ENCODE measurements around the gene GPR152.
"Not testable (repeated sequence)": the region's sequence is repeated elsewhere in the genome, so short reads cannot be mapped to it uniquely, and the experiment has no call there.

GPR152 gene

DNA sequence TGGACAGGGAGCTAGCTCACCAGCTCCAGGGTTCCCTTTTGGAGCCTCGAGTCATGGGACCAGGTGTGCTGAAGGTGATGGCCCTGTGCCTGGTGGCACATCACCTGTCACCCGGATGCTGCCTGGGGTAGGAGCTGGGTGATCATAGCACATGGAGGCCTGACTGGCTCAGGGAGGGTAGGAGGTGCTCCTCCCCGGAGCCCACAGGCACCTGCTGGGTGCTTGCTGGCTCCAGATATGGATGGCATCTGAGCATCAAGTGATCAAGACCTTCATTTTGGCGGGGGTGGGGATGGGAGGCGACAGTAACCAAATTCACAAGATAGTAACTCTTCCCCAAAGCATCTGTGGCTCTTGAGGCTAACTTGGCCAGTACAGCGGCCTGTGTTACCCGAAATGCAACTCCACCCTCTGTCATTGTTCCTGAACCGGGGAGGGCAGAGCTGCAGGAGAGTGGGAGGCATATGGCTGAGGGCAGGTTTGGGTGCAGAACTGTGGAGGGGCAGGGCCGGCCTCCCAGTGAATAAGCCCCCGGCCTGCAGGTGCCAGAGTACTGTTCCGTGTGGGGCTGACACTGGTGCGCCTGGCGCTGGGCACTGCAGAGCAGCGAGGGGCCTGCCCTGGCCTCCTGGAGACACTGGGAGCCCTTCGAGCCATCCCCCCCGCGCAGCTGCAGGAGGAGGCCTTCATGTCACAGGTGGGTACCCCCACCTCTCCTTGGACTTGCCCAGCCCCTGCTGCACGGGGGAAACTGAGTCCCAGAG lies 43.9 kb downstream of the GPR152 start:
- Histone ChIP-seq H3K36me3 (ENCODE audit: control insufficient read depth in 1 of 2, insufficient read depth in 2 of 2, low read length in 2 of 2) (no peaks in the 10 kb centered on the region), H3K4me1 (ENCODE audit: control insufficient read depth in 1 of 2, insufficient read depth in 2 of 2, low read length in 2 of 2) (peaks cover 0 to 17% of the 10 kb centered on the region in 2 donors), H3K9me3 (ENCODE audit: control insufficient read depth in 1 of 2, low read length in 2 of 2) (no peaks in the 10 kb centered on the region), H3K27ac (ENCODE audit: low read length) (no peak overlapping the region), H3K27me3 (ENCODE audit: low read depth, low read length) (peaks cover 7% of the 10 kb centered on the region), H3K4me3 (ENCODE audit: low read depth in 1 of 2, low read length in 2 of 2) (no peak overlapping the region)

DNA sequence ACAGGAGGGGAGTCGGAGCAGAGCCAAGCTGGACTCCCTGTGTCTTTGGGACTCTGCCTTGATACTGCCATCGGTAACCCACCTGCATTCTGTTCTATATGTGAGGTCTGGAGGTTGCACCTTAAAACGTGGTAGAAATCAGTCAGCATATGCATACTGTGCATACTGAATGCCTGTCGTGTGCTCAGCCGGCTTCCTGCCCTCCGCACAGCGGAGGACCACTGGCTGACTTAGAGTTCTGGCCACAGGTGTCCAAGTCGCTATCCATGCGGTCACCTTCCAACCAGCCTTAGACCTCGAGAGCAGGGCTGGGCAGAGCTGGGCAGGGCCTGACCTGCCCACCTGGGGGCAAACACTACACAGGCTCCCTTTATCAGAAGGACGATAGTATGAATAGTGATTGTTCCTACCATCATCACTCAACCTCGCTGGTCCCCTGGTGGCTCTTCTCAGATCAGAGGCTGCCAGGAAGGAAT lies 44.8 kb downstream of the GPR152 start:
- no peaks in the 10 kb centered on the region for H3K9me3 ChIP-seq (ENCODE audit: control insufficient read depth in 1 of 2, low read length in 2 of 2)
- peaks cover 4% of the 10 kb centered on the region for H3K27me3 ChIP-seq (ENCODE audit: low read depth, low read length)
- no peak overlapping the region for H3K4me3 ChIP-seq (ENCODE audit: low read depth in 1 of 2, low read length in 2 of 2)
- H3K4me1 ChIP-seq (ENCODE audit: control insufficient read depth in 1 of 2, insufficient read depth in 2 of 2, low read length in 2 of 2) = peaks cover 0 to 20% of the 10 kb centered on the region in 2 donors
- H3K36me3 ChIP-seq (ENCODE audit: control insufficient read depth in 1 of 2, insufficient read depth in 2 of 2, low read length in 2 of 2) = no peaks in the 10 kb centered on the region
- no peak overlapping the region for H3K27ac ChIP-seq (ENCODE audit: low read length)

DNA sequence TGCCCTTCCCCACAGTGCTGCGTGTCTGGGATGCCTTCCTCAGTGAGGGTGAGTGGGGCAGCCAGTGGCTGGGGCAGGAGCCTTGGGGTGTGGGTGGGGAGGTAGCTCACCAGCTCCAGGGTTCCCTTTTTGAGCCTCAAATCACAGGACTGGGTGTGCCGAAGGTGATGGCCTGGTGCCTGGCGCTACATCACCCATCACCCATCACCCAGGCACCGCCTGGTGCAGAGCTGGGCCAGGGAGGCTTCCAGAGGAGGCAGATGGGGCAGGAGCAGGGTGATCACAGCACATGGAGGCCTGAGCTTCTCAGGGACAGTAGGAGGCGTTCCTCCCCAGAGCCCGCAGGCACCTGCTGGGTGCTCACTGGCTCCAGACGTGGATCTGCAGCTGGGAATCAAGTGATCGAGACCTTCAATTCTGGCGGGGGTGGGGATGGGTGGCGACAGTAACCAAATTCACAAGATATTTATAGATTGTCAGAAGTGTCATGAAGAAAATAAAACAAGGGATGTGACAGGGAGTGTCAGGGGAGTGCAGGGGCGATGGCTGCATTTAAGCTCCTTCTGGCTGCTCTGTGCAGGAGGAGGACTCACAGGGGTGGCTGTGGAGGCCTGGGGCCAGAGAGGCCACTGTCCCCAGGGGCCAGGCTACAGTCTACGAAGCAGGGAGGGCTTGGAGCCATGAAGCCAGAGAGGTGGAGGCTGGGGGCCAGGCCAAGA lies 45.4 kb downstream of the GPR152 start:
- Histone ChIP-seq H3K4me1 (ENCODE audit: control insufficient read depth in 1 of 2, insufficient read depth in 2 of 2, low read length in 2 of 2) (peaks cover 0 to 23% of the 10 kb centered on the region in 2 donors), H3K27me3 (ENCODE audit: low read depth, low read length) (no peaks in the 10 kb centered on the region), H3K4me3 (ENCODE audit: low read depth in 1 of 2, low read length in 2 of 2) (no peak overlapping the region), H3K9me3 (ENCODE audit: control insufficient read depth in 1 of 2, low read length in 2 of 2) (no peaks in the 10 kb centered on the region), H3K36me3 (ENCODE audit: control insufficient read depth in 1 of 2, insufficient read depth in 2 of 2, low read length in 2 of 2) (no peaks in the 10 kb centered on the region), H3K27ac (ENCODE audit: low read length) (no peak overlapping the region)

DNA sequence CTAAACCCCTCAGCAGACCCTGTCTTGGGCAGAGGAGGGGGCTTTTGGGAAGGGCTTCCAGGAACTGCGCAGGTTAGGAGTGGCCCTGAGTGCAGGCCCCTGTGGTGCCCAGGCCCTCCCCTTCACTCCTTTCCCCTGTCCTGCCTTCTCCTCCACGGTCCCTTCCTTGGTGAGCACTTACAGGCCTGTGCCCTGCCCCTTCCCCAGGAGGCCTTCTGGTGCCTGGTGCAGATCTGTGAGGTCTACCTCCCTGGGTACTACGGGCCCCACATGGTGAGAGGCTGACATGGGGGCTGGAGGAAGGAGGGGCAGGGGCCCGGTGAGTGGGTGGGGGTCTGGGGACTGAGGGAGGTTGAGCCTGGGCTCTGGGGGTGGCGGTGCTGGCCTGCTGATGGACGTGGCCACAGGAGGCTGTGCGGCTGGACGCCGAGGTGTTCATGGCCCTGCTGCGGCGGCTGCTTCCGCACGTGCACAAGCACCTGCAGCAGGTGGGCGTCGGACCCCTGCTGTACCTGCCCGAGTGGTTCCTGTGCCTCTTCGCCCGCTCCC lies 46.0 kb downstream of the GPR152 start:
- Histone ChIP-seq H3K4me3 (ENCODE audit: low read depth in 1 of 2, low read length in 2 of 2) (no peak overlapping the region), H3K9me3 (ENCODE audit: control insufficient read depth in 1 of 2, low read length in 2 of 2) (no peaks in the 10 kb centered on the region), H3K36me3 (ENCODE audit: control insufficient read depth in 1 of 2, insufficient read depth in 2 of 2, low read length in 2 of 2) (no peaks in the 10 kb centered on the region), H3K27ac (ENCODE audit: low read length) (no peak overlapping the region), H3K27me3 (ENCODE audit: low read depth, low read length) (no peaks in the 10 kb centered on the region), H3K4me1 (ENCODE audit: control insufficient read depth in 1 of 2, insufficient read depth in 2 of 2, low read length in 2 of 2) (peaks cover 0 to 25% of the 10 kb centered on the region in 2 donors)

DNA sequence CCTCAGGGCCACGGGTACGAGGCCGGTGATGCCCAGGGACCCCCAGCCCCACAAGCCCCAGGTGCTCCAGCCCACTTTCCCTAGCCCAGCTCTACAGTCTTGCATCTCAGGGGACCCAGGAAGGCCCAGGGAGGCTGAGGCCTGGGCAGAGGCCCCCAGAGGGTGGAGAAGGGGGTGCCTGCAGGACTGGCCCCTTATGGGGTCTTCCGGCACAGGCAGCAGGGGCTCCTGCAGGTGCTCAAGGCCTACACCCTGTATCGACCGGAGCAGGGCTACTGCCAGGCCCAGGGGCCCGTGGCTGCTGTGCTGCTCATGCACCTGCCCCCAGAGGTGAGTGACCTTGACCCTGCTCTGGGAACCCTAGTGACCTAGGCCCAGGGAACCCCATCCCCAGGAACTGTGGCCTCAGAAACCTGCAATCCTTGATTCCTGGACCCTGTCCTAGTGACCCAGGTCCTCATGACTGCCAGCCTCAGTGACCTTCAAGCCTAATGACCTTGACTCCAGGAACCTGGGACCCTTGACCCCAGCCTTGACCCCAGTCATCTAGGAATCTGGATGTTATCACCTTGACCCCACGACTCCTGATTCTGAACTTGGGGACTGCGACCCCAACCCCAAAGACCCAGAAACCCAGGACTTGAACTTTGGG lies 46.7 kb downstream of the GPR152 start:
- Histone ChIP-seq H3K36me3 (ENCODE audit: control insufficient read depth in 1 of 2, insufficient read depth in 2 of 2, low read length in 2 of 2) (no peaks in the 10 kb centered on the region), H3K9me3 (ENCODE audit: control insufficient read depth in 1 of 2, low read length in 2 of 2) (no peaks in the 10 kb centered on the region), H3K4me3 (ENCODE audit: low read depth in 1 of 2, low read length in 2 of 2) (no peak overlapping the region), H3K4me1 (ENCODE audit: control insufficient read depth in 1 of 2, insufficient read depth in 2 of 2, low read length in 2 of 2) (peaks cover under 1 to 26% of the 10 kb centered on the region in 2 donors), H3K27ac (ENCODE audit: low read length) (no peak overlapping the region), H3K27me3 (ENCODE audit: low read depth, low read length) (no peaks in the 10 kb centered on the region)

DNA sequence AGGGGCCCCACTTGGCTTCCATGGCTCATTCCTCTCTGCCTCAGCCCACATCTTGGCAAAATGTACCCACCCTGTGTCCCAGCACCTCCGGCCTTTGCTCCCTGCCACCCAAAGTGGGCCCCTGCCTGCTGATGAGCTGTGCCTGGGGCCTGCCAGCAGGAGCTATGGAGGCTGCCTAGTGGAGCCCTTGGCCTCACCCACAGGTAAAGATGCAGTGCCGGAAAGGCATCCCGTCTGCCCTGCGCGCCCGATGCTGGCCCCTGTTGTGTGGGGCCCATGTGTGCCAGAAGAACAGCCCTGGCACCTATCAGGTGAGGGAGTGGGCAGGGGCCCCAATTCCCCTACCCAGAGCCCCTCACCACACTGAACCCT lies 47.3 kb downstream of the GPR152 start:
- peaks cover 5 to 31% of the 10 kb centered on the region in 2 donors for H3K4me1 ChIP-seq (ENCODE audit: control insufficient read depth in 1 of 2, insufficient read depth in 2 of 2, low read length in 2 of 2)
- no peaks in the 10 kb centered on the region for H3K36me3 ChIP-seq (ENCODE audit: control insufficient read depth in 1 of 2, insufficient read depth in 2 of 2, low read length in 2 of 2)

DNA sequence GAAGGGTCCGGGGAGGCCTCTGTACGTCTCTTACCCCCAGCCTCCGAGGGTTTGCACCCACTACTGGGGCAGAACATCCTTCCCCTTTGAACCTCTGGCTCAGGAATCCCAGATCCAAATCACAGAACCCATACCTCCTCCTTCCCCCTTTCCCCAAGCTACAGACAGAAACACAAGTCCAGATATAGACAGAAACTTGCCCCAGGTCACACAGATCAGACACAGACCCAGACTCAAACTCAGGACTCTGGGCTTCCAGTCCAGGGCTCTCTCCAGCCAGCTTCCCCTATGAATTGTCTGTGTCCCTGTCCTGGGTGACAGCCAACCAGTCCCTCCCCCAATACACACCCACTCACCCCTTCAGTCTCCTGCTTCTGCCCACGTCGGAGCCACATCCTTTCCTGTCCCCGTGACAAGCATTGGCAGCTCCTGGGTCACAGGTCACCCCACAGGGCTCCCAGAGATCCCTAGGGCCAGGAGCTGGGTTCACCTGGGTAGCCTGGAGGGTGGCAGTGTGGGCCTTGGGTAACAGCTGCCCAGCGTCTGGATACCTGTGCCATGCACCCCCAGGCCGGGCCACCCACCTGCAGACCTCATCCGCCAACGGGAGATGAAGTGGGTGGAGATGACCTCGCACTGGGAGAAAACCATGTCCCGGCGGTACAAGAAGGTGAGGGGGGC lies 47.9 kb downstream of the GPR152 start:
- H3K27me3 ChIP-seq (ENCODE audit: low read depth, low read length) = no peaks in the 10 kb centered on the region
- H3K4me3 ChIP-seq (ENCODE audit: low read depth in 1 of 2, low read length in 2 of 2) = peak overlapping the region; percentile 9 to 37
- H3K36me3 ChIP-seq (ENCODE audit: control insufficient read depth in 1 of 2, insufficient read depth in 2 of 2, low read length in 2 of 2) = no peaks in the 10 kb centered on the region
- H3K9me3 ChIP-seq (ENCODE audit: control insufficient read depth in 1 of 2, low read length in 2 of 2) = no peaks in the 10 kb centered on the region
- no peak overlapping the region for H3K27ac ChIP-seq (ENCODE audit: low read length)
- peaks cover 5 to 29% of the 10 kb centered on the region in 2 donors for H3K4me1 ChIP-seq (ENCODE audit: control insufficient read depth in 1 of 2, insufficient read depth in 2 of 2, low read length in 2 of 2)

More for the DNA sequence above, 47.3 kb downstream of the GPR152 start:
- Histone ChIP-seq H3K9me3 (ENCODE audit: control insufficient read depth in 1 of 2, low read length in 2 of 2) (no peaks in the 10 kb centered on the region), H3K27me3 (ENCODE audit: low read depth, low read length) (no peaks in the 10 kb centered on the region), H3K4me3 (ENCODE audit: low read depth in 1 of 2, low read length in 2 of 2) (peak overlapping the region in 1 of 2 donors; percentile 9), H3K27ac (ENCODE audit: low read length) (no peak overlapping the region)

DNA sequence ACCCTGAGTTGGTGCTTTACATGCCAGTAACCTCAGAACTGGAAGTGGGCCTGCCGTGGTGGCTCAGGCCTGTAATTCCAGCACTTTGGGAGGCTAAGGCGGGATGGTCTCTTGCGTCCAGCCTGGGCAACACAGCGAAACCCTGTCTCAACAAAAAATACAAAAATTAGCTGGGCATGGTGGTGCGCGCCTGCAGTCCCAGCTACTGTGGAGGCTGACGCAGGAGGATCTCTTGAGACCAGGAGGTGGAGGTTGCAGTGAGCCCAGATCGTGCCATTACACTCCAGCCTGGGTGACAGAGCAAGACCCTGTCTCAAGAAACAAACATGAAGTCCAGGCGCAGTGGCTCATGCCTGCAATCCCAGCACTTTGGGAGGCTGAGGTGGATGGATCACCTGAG lies 49.4 kb downstream of the GPR152 start:
- H3K27me3 ChIP-seq (ENCODE audit: low read depth, low read length); H3K4me3 ChIP-seq (ENCODE audit: low read depth in 1 of 2, low read length in 2 of 2); H3K9me3 ChIP-seq (ENCODE audit: control insufficient read depth in 1 of 2, low read length in 2 of 2); H3K27ac ChIP-seq (ENCODE audit: low read length): not testable (repeated sequence)
- Histone ChIP-seq H3K36me3 (ENCODE audit: control insufficient read depth in 1 of 2, insufficient read depth in 2 of 2, low read length in 2 of 2) (peaks cover 5 to 14% of the 10 kb centered on the region in 2 donors), H3K4me1 (ENCODE audit: control insufficient read depth in 1 of 2, insufficient read depth in 2 of 2, low read length in 2 of 2) (peaks cover 5 to 36% of the 10 kb centered on the region in 2 donors)

DNA sequence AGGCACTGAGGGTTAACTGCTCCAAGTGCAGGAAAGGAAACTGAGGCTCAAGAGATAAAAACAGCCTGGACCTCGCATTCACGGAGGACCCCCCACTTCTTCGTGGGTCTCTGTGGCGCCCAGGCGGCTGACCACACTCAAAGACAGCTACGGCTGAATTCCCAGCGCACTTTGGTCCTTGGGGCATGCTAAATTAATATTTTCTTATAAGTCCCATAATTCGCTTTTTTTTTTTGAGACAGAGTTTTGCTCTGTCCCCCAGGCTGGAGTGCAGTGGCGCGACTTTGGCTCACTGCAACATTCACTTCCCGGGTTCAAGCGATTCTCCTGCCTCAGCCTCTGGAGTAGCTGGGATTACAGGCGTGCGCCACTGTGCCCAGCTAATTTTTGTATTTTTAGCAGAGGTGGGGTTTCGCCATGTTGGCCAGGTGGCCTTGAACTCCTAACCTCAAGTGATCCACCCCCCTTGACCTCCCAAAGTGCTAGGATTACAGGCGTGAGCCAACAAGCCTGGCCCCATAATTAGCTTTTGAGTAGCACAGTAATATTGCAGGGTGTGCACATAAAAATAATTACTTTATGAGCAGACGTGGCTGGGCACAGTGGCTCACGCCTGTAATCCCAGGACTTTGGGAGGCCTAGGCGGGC lies 50.2 kb downstream of the GPR152 start:
- Histone ChIP-seq H3K4me1 (ENCODE audit: control insufficient read depth in 1 of 2, insufficient read depth in 2 of 2, low read length in 2 of 2) (peaks cover 5 to 36% of the 10 kb centered on the region in 2 donors), H3K36me3 (ENCODE audit: control insufficient read depth in 1 of 2, insufficient read depth in 2 of 2, low read length in 2 of 2) (peaks cover 12 to 22% of the 10 kb centered on the region in 2 donors), H3K4me3 (ENCODE audit: low read depth in 1 of 2, low read length in 2 of 2) (peak overlapping the region; percentile 64 to 69), H3K27ac (ENCODE audit: low read length) (peak overlapping the region; percentile 85)
- H3K27me3 ChIP-seq (ENCODE audit: low read depth, low read length); H3K9me3 ChIP-seq (ENCODE audit: control insufficient read depth in 1 of 2, low read length in 2 of 2): not testable (repeated sequence)

DNA sequence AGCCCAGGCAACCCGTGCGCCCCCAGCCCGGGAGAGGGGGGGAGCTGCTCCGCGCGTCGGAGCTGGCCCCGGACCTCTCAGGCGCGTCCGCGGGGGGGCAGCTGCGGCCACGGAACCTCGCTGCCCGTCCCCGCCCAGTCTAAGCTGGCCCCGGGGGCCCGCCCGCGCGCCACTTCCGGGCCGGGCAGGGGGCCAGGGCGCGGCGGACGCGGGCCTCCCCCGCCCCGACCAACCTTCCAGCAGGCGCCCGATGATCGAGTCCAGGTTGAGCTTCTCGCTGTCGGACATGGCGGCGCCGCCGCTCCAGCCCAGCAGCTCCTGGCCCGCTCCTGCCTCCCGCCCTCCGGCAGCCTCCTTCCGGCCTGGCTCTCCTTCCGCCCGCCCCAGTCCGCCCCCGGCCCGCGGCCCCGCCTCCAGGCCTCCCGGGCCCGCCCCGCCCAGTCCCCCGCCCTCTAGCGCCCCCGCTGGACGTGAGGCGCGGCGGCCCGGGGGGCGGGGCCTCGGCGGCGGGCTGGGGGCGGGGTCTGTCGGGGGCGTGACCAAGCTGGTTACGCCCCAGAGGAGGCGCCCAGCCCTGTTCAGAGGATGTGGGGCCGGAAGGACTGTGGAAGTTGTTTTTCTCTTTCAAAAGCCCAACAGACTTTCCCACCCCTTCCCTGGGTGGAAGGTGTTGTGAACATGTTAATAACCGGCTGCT lies 50.9 kb downstream of the GPR152 start, which contains the start of gene PPP1CA:
TSS of gene PPP1CA (minus strand) at position 364 of the 697 bp plus-strand sequence. CDS start at position 288, 76 bp downstream.
- Histone ChIP-seq H3K27ac (ENCODE audit: low read length) (peak within 1 kb of the TSS; percentile 85), H3K27me3 (ENCODE audit: low read depth, low read length) (no peaks in the 10 kb centered on the region), H3K9me3 (ENCODE audit: control insufficient read depth in 1 of 2, low read length in 2 of 2) (no peaks in the 10 kb centered on the region), H3K36me3 (ENCODE audit: control insufficient read depth in 1 of 2, insufficient read depth in 2 of 2, low read length in 2 of 2) (peaks cover 14 to 25% of the 10 kb centered on the region in 2 donors), H3K4me3 (ENCODE audit: low read depth in 1 of 2, low read length in 2 of 2) (peak within 1 kb of the TSS; percentile 82 to 90), H3K4me1 (ENCODE audit: control insufficient read depth in 1 of 2, insufficient read depth in 2 of 2, low read length in 2 of 2) (peaks cover 5 to 39% of the 10 kb centered on the region in 2 donors)

Measured in muscle layer of duodenum (tissue), 2 donors.